Spleen (tissue), 11 donors: ENCODE results near the gene IL1RN. TPM values are rescaled to one million over a fixed set of nuclear protein-coding genes. Genes with fewer than 3 reads are reported as not detected.

ENCODE experiments used
- polyA plus RNA-seq, 3 donors: library from polyadenylated mRNA; stranded (reverse); fragments of 200-250 nt; gene quantifications; one replicate each; pipeline ENCODE4 v1.2.1, GENCODE V29; 2013
- small RNA-seq, 4 donors: library from RNA; depleted of rRNA; stranded (forward); fragments of <200 nt; gene quantifications; one replicate each; pipeline ENCODE3, GENCODE V24; 2016
- total RNA-seq, 7 donors: library from RNA; depleted of rRNA in 3 of 7; stranded (reverse); fragments of >200 nt in 3 of 7; fragmentation: NEBNext Ultra II Directional in 4 of 7; extraction: Animal tissue kit (Norgen Biotek cat#: 25700) in 4 of 7; gene quantifications; one replicate each; pipeline versions ENCODE4 v1.1.0 to v1.2.1, GENCODE V29; 2016 to 2021
- donor health status: healthy with polysubstance abuse.
- donor health status: DM: no; HTN: no; CAD: no; lungs with moderate emphysema.
- donor health status: DM: no; HTN: no; CAD: no.
- donor health status: Bipolar disorder and iron deficiency.
- donor health status: healthy.
- donor health status: DM: no; HTN: no; CAD: no.
- donor health status: DM: yes; HTN: yes; CAD: no.

Gene IL1RN
- total and polyA plus RNA-seq, 10 donors, result 1.9 to 53.9 (median 12.0) TPM

Small RNA genes lying within 50 kb of the gene (small RNA-seq; reads per million reads assigned to genes)
- gene RNU6-1180P, result 0 reads per million in 4 donors

Other genes with a start within 250 kb of the IL1RN start
- not detected for gene IL37, start 216.4 kb upstream of the IL1RN start, total RNA-seq
- gene IL37, start 216.4 kb upstream of the IL1RN start, polyA plus RNA-seq, result not detected
- not detected for gene IL36G, start 149.6 kb upstream of the IL1RN start, total RNA-seq
- gene IL36G, start 149.6 kb upstream of the IL1RN start, polyA plus RNA-seq, result under 1 TPM in 1 of 3 donors, not detected in 2; 0.09 TPM
- gene IL36A, start 122.1 kb upstream of the IL1RN start, total RNA-seq, result not detected
- gene IL36A, start 122.1 kb upstream of the IL1RN start, polyA plus RNA-seq, result under 1 TPM in 1 of 3 donors, not detected in 2; 0.26 TPM
- not detected for gene IL36B, start 74.7 kb upstream of the IL1RN start, total RNA-seq
- not detected for gene IL36B, start 74.7 kb upstream of the IL1RN start, polyA plus RNA-seq
- not detected for gene IL36RN, start 68.4 kb upstream of the IL1RN start, total RNA-seq
- not detected for gene IL36RN, start 68.4 kb upstream of the IL1RN start, polyA plus RNA-seq
- not detected for gene IL1F10, start 59.6 kb upstream of the IL1RN start, total RNA-seq
- gene IL1F10, start 59.6 kb upstream of the IL1RN start, polyA plus RNA-seq, result not detected
- gene PSD4, start 46.4 kb downstream of the IL1RN start, total RNA-seq, result 100 to 1,000 TPM in 4 of 7 donors, 10 to 100 TPM in 3; 73.1 to 154 (median 106) TPM
- gene PSD4, start 46.4 kb downstream of the IL1RN start, polyA plus RNA-seq, result 10 to 100 TPM; 43.9 to 75.8 (median 74.3) TPM
- 1 to 10 TPM in 4 of 7 donors, under 1 TPM in 3; 0.09 to 2.8 (median 1.1) TPM for gene PAX8, start 151.3 kb downstream of the IL1RN start, total RNA-seq
- gene PAX8, start 151.3 kb downstream of the IL1RN start, polyA plus RNA-seq, result 1 to 10 TPM in 1 of 3 donors, under 1 TPM in 2; 0.06 to 1.4 (median 0.08) TPM